NCI-H1048 (cell line): ENCODE data around the gene FMO3.

Experiments
- DNase-seq: peaks from one replicate; lab custom pipeline; 2025; lab: John Stamatoyannopoulos, UW

Gene FMO3

DNA sequence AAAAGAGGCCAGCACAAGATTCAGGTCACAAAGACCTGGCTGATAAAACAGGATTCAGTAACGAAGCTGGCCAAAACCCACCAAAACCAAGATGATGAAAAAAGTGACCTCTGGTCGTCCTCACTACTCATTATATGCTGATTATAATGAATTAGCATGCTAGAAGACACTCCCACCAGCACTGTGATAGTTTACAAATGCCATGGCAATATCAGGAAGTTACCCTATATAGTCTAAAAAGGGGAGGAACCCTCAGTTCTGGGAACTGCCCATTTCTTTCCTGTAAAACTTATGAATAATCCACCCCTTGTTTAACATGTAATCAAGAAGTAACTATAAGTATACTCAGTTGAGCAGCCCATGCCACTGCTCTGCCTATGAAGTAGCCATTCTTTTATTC, 68.4 kb downstream of the FMO3 start:
- DNase-seq: no peak

DNA sequence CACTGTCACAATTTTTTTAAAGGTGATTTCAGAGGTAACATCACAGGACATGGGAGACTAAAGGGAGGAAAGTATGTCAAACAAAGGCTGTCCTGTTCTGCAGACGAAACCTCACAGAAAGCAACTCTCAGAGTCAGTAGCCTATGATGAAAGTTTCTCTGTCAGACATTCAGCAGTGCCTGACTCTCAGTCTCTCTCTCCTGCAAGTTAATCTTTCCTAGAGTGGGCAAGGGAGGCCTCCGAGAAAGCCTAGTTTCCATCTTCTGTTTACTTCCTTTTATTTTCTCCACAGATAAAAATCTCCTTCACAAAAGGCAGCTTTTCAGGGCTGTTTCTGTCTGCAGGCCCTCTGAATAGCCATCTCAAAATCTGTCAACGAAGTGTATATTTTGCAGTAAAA, 69.5 kb downstream of the FMO3 start:
- no peak for DNase-seq

GRCh38 chr1:171160639-171161354, 70.1 kb downstream of the FMO3 start:
- DNase-seq: no peak

DNA sequence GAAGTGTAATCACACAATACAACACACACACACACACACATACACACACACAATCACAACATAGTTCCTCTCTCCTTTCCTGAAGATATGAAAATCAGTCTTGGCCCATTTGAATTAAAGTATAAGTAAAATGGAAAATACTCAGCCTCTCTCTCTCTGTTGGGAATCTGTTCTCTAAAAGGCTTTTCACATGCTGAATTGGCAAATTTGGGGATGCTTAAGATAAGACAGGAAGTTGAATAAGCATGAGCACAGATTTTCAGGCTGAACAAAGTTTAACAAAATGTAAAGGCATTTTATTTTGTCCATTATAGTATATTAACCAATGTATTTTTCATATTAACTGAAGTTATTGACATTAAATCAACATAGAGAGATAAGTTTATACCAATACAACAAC, 70.7 kb downstream of the FMO3 start:
- no peak for DNase-seq

DNA sequence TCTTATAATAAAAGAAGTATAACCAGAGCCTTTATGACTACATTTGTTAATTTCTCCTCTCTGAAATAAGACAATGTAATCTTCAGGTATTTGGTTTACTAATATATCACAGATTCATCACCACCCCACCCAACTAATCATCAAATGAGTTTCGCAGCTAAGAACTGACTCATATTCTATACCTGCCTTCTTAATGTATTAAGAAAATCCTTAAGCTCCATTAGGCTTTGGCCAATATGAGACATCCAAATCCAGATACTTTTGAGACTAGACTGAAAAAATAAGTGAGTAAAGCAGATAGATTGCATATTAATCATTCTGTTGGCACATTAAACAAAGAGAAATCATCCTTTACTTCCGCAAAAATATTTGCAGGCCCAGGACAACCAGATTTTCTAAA, 75.7 kb downstream of the FMO3 start:
- DNase-seq: no peak
